Eye (tissue), 1 donor: ENCODE measurements around the gene PHF2.

ENCODE experiments used
- DNase-seq: peaks from one replicate; pipeline ENCODE4 v3.0.0-alpha.2; 2015

Gene PHF2

DNA sequence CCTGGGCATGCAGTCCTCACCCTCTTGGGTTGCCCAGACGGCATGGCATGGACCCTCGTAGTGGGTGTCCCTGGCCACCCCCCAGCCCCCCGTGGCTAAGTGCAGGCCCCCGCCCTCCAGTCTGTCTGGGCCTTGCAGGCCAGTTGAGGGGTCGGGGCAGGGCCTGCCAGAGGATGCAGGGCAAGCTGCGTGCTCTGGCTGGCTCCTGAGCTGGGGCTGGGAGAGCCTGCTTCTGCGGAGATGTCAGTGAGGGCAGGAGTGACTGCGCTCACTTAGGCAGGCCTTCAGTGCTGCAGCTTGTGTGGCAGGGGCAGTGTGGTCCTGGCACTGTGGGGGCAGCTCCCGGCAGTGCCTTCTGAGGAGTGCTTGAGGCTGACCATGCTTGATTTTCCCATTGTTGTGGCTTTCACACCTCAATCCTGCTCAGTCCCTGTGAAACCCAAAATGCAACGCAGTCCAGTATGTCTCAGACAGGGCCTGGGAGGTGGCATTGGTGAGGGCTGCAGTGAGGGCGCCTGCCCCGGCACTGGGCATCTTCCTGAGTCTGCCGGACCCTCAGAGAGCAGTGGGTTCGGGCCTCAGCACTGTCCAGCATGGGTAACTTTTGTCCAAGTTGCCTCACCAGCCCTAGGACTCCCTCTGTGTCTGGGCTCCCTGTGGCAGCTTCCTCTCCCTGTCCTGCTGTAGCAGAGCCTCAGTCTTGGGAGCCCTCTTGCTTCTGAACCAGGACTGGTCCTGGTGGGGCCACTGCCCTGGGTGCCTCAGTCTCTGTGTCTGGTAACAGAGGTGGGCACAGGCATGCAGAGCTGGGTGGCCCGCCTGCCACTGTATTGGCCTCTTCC is 93.0 kb downstream of the PHF2 start:
- no peak for DNase-seq

DNA sequence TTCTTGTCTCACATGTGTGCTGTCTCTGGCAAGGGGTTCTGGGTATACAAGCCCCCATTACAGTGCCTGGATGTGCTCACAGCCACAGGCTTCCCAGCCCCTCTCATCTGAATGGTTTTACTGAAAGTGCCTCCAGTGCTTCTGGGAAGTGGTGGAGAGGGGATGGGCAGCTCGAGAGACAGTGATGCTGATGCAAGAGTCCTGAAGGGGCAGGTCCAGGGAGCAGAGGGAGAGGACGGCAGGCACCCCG is 93.5 kb downstream of the PHF2 start:
- peak; percentile 18 for DNase-seq

DNA sequence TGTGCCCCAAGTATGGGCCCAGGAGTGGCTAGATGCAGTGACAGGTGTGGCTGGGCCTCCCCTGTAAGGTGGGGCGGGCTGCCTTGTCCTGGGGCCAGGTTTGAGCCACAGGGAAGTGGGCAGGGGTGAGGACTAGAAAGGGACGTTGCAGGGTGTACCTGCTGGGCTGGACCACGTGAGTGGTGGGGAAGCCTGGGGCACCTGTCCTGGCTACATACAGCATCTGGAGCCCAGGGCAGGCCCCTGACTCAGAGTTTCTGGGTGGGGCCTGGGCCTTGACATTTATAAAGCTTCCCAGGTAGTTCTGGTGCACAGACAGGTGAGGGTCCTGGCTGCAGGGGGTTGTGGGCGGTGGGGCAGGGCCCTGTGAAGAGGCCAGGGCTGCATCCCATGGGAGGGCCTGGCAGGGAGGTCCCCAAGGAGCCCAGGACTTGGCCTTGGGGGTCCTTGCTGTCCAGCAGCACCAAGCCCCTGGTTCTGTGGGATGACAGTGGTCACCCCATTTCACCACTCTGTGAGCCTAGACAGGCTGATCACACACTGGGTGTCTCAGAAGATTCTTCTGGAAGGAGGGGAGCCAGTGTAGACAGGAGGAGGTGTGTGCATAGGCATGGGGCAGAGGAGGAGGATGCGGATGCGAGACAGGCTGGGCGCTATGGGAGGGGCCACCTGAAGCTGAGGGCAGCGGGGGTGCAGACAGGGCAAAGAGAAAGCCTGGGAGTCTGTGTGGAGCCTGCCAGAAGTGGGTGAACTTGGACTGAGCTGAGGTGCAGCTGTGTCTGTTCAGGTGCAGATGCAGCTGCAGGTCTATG is 94.0 kb downstream of the PHF2 start:
- DNase-seq: peak; percentile 73

DNA sequence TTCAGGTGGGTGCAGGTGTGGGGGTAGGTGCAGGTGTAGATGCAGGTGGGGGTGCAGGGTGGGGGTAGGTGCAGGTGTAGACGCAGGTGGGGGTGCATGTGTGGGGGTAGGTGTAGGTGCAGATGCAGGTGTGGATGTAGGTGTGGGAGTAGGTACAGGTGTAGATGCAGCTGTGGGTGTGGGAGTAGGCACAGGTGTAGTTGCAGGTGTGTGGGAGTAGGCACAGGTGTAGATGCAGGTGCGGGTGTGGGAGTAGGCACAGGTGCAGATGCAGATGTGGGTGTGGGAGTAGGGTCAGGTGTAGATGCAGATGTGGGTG is 94.6 kb downstream of the PHF2 start:
- DNase-seq: no peak

GRCh38 chr9:93672330-93673020 is 96.1 kb downstream of the PHF2 start:
- peak; percentile 48 for DNase-seq

GRCh38 chr9:93673021-93673838 is 96.8 kb downstream of the PHF2 start:
- peak; percentile 41 for DNase-seq

DNA sequence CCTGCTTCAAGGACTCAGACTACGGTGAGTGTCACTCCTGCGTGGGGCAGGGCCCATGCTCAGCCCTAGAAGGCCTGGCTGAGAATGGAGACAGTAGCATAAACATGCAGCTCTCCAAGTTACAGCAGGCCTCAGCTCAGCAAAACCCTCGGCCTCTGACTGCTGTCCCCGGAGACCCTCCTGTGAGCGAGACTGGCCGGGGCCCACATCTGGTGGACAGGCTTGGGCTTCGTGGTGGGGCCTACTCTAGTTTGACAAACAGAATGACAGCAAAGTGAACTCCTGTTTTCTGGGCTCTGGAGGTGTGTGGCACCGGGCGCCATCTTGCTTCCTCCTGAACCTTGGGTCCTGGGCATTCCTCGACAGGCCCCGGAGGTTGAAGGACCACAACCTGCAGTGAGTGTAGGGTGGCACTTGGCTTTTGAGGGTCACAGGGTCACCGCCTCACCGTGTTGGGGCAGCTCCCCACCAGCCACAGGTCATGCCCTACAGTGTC is 97.5 kb downstream of the PHF2 start:
- DNase-seq: peak; percentile 8

GRCh38 chr9:93674580-93675335 is 98.4 kb downstream of the PHF2 start:
- DNase-seq: no peak

GRCh38 chr9:93675336-93676150 is 99.2 kb downstream of the PHF2 start:
- DNase-seq: no peak

DNA sequence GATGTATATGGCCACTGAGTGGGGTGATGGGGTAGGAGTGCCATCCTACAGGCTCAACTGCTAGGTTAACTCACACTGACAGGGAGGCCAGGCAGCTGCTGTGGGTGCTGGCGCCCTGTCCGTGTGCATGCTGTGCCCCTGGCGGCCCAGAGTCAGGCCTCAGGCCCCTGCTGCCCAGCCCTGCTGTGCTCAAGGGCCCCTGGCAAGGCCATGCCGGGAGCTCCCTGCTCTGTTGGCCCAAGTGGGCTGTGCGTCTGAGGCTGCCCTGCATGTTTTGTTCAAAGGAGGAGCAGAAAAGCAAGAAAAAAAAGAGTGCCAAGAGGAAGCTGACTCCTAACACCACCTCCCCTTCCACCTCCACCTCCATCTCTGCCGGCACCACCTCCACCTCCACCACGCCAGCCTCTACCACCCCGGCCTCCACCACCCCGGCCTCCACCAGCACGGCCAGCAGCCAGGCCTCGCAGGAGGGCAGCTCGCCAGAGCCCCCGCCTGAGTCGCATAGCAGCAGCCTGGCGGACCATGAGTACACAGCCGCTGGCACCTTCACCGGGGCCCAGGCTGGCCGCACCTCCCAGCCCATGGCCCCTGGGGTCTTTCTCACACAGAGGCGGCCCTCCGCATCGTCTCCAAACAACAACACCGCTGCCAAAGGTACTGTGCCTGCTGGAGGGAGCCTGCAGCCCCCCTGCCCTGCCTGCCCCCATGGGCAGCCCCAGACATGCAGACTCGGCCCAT is 100.1 kb downstream of the PHF2 start:
- no peak for DNase-seq

GRCh38 chr9:93677048-93677571 is 100.7 kb downstream of the PHF2 start:
- no peak for DNase-seq

- no peak for DNase-seq
These were observed 101.3 kb downstream of the PHF2 start for GRCh38 chr9:93677641-93678136.

DNA sequence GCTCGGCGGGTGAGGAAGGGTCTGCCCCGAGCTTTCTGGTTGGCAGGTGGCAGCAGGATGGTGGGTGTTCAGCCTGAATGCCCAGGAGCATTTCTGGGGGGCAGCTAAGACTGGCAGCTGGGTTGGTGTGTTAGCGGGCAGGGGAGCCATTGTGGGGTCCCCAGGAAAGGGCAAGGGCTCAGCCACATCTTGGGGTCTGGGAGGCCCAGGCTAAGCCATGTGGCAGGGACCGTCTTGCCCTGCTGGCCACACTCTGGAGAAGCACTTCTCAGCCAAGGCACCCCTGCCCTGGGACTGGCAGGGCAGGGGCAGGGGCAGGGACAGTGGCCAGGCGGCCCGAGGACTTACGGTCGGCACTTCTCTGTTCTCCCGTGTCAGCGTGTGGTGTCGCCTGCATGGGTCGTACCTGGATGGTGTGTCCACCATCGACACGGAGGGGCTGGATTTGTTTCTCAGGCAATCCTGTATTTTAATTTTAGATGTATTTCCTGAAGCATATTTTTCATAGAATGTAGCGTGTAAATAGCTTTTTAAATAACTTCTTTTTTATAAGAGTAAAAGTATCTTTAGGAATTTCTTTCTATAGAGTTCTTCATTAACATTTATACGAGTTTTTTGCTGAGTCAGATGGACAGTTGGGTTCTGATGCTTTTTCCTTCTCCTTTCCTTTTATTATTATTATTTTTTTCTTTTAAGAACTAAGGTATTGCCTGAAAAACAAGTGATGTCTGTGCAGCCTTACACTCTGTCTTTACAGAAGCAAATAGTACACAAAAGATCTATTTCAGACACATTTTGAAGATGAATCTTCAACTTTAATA is 102.0 kb downstream of the PHF2 start:
- no peak for DNase-seq

- no peak for DNase-seq
These were observed 103.4 kb downstream of the PHF2 start for GRCh38 chr9:93679536-93680442.

- no peak for DNase-seq
These were observed 104.3 kb downstream of the PHF2 start for GRCh38 chr9:93680443-93681268.

DNA sequence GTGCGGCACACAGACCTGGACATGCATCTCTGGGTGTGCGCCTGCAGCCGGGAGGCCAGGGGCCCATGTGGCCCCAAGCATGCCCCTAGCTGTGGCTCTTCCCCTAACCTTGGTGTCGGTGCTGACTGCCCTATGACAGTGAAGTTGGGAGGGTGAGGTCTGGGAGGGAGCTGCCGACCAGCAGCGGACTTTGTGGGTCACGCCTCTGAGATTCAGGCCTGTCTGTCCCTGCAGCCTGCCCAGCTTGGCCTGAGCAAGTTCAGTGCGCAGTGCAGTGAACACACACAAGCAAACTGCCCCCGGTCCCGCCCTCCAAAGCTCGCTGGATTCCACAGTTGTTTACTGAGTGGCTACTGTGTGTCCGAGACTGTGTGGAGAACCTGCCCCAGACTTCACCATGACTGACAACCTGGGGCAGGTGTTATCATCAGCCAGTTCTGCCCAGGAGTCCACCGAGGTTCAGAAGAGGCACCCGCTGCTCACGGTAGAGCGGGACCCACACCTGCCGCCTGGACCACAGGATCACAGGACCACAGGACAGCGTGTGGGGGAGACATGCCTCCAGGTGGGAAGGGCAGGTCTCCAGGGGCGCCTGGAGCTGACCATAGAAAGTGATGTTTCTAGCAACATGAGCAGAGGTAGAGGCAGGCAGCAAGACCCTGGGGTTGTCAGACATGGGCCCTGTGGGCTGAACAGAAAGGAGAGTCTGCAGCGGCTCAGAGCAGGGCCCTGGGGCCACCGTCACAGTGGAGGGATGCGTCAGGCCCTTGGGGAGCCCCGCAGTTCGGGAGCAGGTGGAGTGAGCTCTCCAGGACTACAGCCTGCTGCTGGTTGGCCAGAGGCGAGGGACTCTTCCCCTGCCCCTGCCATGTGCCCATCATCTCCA is 105.1 kb downstream of the PHF2 start:
- no peak for DNase-seq
